GM21576 (cell line): Measurements from ENCODE around the gene UNC119.

Experiments
- ATAC-seq: cut with Tn5 transposase; IDR thresholded peaks from one replicate; pipeline ENCODE4 v1.9.1; 2021; ENCODE audit warnings: mild to moderate bottlenecking, moderate library complexity; ENCODE audit not compliant: unreplicated experiment

UNC119 gene

GRCh38 chr17:28545141-28545503 is 7.3 kb downstream of the UNC119 start:
- ATAC-seq: no peak

- no peak for ATAC-seq
Observed at GRCh38 chr17:28544402-28545140, 7.9 kb downstream of the UNC119 start.

DNA sequence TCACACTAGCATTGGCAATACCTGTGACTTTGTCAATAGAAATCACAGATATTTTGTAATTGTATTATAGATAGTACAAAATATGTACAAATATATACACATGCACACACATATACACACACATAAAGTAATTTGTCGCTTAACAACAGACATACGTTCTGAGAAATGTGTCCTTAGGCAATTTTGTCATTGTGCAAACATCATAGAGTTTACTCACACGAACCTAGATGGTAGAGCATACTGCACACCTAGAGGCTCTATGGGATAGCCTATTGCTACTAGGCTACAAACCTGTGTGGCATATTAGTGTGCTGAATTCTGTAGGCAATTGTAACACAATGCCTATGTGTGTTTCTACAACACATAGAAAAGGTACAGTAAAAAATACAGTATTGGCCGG is 11.0 kb downstream of the UNC119 start:
- no peak for ATAC-seq

- no peak for ATAC-seq
Observed at GRCh38 chr17:28540231-28540630, 12.2 kb downstream of the UNC119 start.

DNA sequence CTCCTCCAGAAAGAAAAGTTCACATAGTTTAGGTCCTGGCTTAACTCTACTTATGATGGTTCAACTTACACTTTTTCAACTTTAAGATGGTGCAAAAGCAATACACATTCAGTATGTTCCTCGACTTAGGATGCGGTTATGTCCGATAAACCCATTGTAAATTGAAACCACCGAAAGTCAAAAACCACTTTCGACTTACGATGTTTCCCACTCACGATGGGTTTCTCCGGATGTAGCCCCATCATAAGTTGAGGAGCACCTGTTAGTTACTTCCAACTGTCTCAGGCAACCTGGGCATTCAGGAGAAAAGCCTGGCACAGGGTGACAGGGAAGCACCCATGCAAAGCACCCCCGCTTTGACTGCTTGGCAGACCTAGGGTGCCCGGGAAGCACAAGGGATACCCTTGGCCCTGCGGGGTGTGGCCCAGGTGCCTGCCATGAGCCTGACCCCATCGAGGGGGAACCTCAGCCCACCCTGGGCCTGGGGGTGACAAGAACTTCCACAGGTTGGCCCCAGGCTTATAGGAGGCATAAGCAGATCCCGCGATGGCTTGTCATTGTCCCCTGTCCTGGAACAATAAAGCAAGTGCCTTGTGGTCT is 14.0 kb downstream of the UNC119 start:
- ATAC-seq: no peak

DNA sequence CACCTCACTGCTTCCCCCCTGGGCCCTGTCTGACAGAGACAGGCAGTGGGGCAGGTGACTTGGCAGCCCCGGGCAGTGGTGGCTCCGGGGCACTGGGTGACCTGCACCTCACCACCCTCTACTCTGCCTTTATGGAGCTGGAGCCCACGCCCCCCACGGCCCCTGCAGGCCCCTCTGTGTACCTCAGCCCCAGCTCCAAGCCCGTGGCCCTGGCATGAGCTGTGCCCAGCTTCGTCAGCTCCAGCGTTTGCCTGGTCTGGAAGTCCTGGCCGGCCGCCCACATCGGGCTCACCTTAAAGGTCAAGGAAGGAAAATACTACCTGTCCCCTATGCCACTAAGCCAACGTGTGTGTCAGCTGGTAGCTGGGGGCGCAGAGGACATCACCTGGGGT is 15.2 kb downstream of the UNC119 start:
- ATAC-seq: no peak

DNA sequence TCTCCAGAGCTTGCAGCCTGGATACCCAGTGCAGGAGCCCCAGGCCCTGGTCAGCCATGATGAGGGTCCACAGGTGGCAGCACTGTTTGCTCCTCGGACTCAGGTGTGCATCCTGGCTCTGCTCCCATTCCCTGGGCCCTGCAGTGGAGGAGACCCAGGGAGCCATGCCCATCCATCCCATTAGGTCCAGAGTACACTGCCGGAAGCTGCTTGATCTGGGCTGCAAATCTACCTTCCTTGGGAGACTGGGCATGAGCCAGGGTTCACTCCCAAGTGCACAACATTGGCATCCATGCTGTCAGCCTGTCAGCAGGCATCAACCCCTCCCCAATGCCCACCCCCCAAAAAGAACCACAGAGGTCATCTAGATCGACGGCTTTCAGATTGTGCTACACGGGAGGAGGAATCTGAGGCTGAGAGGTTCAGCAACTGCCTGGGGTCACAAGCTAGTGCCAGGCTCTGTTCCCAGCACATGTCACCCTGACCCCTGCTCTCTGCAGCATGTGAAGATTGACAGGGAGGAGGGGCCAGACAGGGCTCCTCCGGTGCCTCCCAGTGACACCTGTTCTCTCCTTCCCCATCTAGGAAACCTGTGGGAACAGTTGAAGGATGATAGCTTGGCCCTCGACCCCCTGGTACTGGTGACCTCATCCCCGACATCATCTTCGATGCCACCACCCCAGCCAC is 15.7 kb downstream of the UNC119 start:
- ATAC-seq: no peak

GRCh38 chr17:28534740-28535375 is 17.6 kb downstream of the UNC119 start:
- ATAC-seq: no peak

DNA sequence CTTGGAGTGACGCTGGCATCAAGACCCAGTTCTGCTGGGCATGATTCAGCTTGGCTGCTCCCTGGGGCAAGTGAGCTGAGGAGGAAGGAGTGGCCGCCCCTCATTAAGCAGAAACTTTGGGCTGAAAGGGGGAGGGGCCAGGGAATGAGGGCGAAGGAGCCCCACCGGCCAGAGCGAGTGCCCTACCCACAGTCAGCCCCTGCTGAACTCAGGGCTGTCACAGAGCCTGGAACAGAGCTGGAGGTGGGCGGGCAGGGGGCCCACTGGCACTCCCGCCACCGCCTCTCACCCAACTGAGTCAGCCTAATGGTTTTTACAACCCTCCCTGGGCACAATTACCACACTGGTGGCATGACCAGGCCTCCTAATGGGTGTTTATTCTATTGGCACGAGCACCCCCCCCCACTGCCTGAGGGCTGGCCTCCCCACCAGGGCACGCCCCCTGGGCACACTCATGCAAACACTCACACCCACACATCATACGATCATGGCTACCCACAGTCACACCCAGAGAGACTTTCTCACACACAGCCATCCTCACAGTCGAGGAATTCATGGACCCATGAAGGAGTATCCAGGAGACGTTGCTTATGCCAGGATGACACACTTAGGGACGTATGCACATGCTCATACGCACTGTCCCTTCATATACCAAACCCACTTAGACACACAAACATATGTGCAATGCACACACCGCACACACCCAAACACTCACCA is 19.2 kb downstream of the UNC119 start:
- no peak for ATAC-seq

- ATAC-seq: no peak
Observed at GRCh38 chr17:28532050-28532960, 20.1 kb downstream of the UNC119 start.

DNA sequence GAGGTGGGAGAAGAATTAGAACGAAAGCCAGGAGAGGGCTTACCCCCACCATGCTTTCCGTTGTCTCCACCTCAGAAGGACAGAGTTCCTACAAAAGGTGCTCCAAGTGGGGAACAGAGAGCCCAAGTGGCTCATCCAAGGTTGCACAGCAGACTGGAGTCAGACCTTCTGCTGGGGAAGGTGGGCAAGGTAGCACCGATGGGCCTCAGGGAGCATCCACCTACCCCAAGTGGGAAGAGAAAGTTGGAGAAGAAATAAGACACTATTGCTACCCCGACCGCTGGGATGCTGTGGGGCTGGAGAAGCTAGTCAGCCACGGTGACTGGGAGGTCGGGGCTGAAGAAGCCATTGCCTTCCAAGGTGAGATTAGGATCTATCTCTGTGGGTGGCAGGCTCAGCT is 21.5 kb downstream of the UNC119 start:
- ATAC-seq: no peak

GRCh38 chr17:28530250-28530649 is 22.2 kb downstream of the UNC119 start:
- no peak for ATAC-seq

DNA sequence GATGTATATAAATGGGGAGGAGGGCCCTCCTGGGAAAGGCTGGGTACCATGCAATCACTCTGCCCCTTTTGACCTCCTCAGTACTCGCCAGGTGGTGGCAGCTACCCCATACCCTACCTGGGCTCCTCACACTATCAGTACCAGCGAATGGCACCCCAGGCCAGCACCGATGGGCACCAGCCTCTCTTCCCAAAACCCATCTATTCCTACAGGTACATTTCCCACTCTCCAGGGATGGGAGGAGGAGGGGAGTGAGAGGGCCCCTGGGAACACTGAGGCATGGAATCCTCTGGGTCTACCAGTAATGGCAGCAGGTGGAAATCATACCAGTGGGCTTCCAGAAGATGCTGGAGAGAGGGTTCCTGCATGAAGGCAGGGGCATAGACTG is 23.4 kb downstream of the UNC119 start:
- no peak for ATAC-seq

- ATAC-seq: no peak
Observed at GRCh38 chr17:28528327-28529012, 24.0 kb downstream of the UNC119 start.

GRCh38 chr17:28527859-28528258 is 24.6 kb downstream of the UNC119 start:
- ATAC-seq: no peak

GRCh38 chr17:28527181-28527681 is 25.2 kb downstream of the UNC119 start:
- ATAC-seq: no peak

DNA sequence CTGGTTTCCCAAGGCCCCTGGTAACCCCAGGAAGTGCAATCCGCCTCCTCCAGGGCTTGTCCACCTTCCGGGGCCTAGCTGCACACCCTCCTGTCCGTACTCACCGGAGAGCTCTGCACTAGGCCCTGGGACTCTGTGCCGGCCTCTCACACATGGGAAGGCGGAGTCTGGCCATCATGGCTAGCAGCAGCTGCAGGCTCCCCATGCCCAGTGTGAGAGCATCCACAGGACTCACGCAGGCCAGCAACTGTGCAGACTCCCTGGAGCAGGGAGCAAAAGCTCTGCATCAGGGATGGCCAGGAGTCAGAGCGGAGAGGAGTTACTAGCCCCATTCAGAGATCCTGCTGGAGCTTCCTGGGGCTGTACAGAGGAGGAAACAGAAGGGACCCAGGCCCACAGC is 26.0 kb downstream of the UNC119 start:
- no peak for ATAC-seq

GRCh38 chr17:28524476-28525424 is 27.7 kb downstream of the UNC119 start:
- ATAC-seq: no peak
